Measurements from ENCODE around the gene PRKN. TPM values are rescaled to one million over a fixed set of nuclear protein-coding genes. Genes with fewer than 3 reads are reported as not detected.

PRKN gene
- total RNA-seq, 1 experiment from 2014 or later, result 2.0 TPM

DNA sequence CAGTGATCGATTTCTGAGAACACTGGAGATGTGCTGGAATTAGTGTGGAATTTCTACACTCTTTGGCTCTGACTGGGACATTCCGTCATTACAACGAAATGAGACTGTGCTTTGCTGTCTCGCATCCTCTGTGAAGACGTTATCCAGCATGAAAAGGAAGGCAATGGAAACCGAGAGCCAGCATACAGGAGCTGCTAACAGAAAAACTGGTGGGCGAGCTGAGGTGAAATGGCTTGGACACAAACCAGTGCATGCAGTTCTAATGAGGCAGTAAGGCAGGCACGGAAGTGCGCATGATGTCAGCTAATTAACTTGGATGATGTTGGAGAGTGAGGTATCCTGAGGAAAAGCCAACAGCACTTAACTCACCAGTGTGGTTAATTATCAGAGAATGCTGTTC lies 1250.9 kb downstream of the PRKN start:
- no peaks in the 10 kb centered on the region for H4K20me1 ChIP-seq (ENCODE audit: control insufficient read depth, insufficient read depth, insufficient read length)
- H3K4ac ChIP-seq (ENCODE audit: low read depth, low read length), result no peak overlapping the region
- no peaks in the 10 kb centered on the region for H3K23me2 ChIP-seq (ENCODE audit: insufficient read length, low read depth, low read length, poor library complexity, severe bottlenecking)
- H3K4me1 ChIP-seq (ENCODE audit: insufficient read depth, low read length), result no peaks in the 10 kb centered on the region; the same call in 1 of the 2 replicates
- H3K79me1 ChIP-seq (ENCODE audit: insufficient read depth, low read depth, low read length, poor library complexity, severe bottlenecking), result no peaks in the 10 kb centered on the region
- no peak overlapping the region for H4K5ac ChIP-seq (ENCODE audit: insufficient read length, low read depth, low read length)
- H3K18ac ChIP-seq (ENCODE audit: insufficient read length, low read depth, low read length), result no peak overlapping the region
- Mint-ChIP-seq H3K4me3 (no peak overlapping the region), H3K4me1 (no peaks in the 10 kb centered on the region), H3K9me3 (no peaks in the 10 kb centered on the region), H3K27me3 (ENCODE audit: low read depth) (no peaks in the 10 kb centered on the region; the same call in 1 of the 2 replicates), H3K36me3 (ENCODE audit: insufficient read depth in 1 of 3, low read depth in 3 of 3) (no peaks in the 10 kb centered on the region; a peak in 1 of 7 replicates), H3K27ac (peak overlapping the region in 2 of 3 experiments; percentile 3 to 86; a peak in 1 of 7 replicates)
- H3K9ac ChIP-seq (ENCODE audit: extremely low read depth, insufficient read length, low read length), result no peak overlapping the region
- no peak overlapping the region for H2BK15ac ChIP-seq (ENCODE audit: low read depth, low read length)
- no peaks in the 10 kb centered on the region for H3K79me2 ChIP-seq (ENCODE audit: insufficient read depth, low read length)
- no peak overlapping the region for H2BK20ac ChIP-seq (ENCODE audit: low read depth, low read length, poor library complexity, severe bottlenecking)
- no peak overlapping the region for H2BK120ac ChIP-seq (ENCODE audit: low read depth, low read length, poor library complexity, severe bottlenecking)
- H2AK5ac ChIP-seq (ENCODE audit: insufficient read length, low read length), result no peak overlapping the region
- no peak overlapping the region for H2BK12ac ChIP-seq (ENCODE audit: insufficient read length, low read depth, low read length)
- H3K14ac ChIP-seq (ENCODE audit: insufficient read depth, low read length), result no peak overlapping the region
- no peak for DNase-seq
- no peaks in the 10 kb centered on the region for H3K9me3 ChIP-seq (ENCODE audit: control insufficient read depth, low read depth, low read length)
- no peak overlapping the region for H4K91ac ChIP-seq (ENCODE audit: insufficient read length, low read depth, low read length)
- H3K27me3 ChIP-seq (ENCODE audit: insufficient read depth, low read length), result no peaks in the 10 kb centered on the region
- no CpG with 5 or more reads among the region's 9 CpGs for WGBS (ENCODE audit: extremely low coverage, insufficient read length, low lambda C conversion rate)
- TF ChIP-seq, protein P1, sequence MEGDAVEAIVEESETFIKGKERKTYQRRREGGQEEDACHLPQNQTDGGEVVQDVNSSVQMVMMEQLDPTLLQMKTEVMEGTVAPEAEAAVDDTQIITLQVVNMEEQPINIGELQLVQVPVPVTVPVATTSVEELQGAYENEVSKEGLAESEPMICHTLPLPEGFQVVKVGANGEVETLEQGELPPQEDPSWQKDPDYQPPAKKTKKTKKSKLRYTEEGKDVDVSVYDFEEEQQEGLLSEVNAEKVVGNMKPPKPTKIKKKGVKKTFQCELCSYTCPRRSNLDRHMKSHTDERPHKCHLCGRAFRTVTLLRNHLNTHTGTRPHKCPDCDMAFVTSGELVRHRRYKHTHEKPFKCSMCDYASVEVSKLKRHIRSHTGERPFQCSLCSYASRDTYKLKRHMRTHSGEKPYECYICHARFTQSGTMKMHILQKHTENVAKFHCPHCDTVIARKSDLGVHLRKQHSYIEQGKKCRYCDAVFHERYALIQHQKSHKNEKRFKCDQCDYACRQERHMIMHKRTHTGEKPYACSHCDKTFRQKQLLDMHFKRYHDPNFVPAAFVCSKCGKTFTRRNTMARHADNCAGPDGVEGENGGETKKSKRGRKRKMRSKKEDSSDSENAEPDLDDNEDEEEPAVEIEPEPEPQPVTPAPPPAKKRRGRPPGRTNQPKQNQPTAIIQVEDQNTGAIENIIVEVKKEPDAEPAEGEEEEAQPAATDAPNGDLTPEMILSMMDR (conservative IDR thresholded peaks at IDR 0.05), result no peak
- H3K27ac ChIP-seq (ENCODE audit: insufficient read length, low read depth, low read length), result no peak overlapping the region
- no peak overlapping the region for H2BK5ac ChIP-seq (ENCODE audit: insufficient read length, low read length)
- H3K4me2 ChIP-seq (ENCODE audit: insufficient read depth, insufficient read length, low read length), result no peak overlapping the region
- no peak overlapping the region for H3K23ac ChIP-seq (ENCODE audit: insufficient read length, low read depth, low read length)
- no peak overlapping the region for H2AFZ ChIP-seq (ENCODE audit: low read length)
- no peak overlapping the region for H4K8ac ChIP-seq (replicated peaks; ENCODE audit: insufficient read length, low read depth, low read length)
- no peak overlapping the region for H3K56ac ChIP-seq (ENCODE audit: insufficient read length, low read depth, low read length)
- no peak overlapping the region for H3T11ph ChIP-seq (ENCODE audit: low read length)
